Measurements from ENCODE around the gene GLIS1. TPM values are rescaled to one million over a fixed set of nuclear protein-coding genes. Genes with fewer than 3 reads are reported as not detected.

Gene GLIS1
- total and polyA plus RNA-seq, 10 of the 15 experiments (the other 5 are each of a cell fraction or from before 2014, with no cell fraction given): not detected

- Histone ChIP-seq H3K27me3 (replicated peaks in 1 of 2; ENCODE audit: control insufficient read depth in 2 of 2, insufficient read depth in 2 of 2, low read length in 1 of 2) (peaks cover 0 to 1% of the 10 kb centered on the region in 2 experiments; a peak in 2 of 4 replicates), H3K27ac (ENCODE audit: control insufficient read depth, insufficient read depth) (no peak overlapping the region), H4K20me1 (ENCODE audit: control insufficient read depth, insufficient read depth) (no peaks in the 10 kb centered on the region), H3K4me2 (ENCODE audit: control insufficient read depth, insufficient read depth) (no peak overlapping the region), H3K79me2 (ENCODE audit: control insufficient read depth, insufficient read depth, low read length) (no peaks in the 10 kb centered on the region), H3K4me3 (no peak overlapping the region), H3K9ac (ENCODE audit: control insufficient read depth, insufficient read depth, low read length) (no peak overlapping the region), H3K4me1 (ENCODE audit: control insufficient read depth, insufficient read depth, low read length) (no peaks in the 10 kb centered on the region), H3K36me3 (ENCODE audit: control insufficient read depth in 2 of 2, insufficient read depth in 2 of 2, low read length in 1 of 2) (no peaks in the 10 kb centered on the region), H3K9me3 (replicated peaks; ENCODE audit: control insufficient read depth, insufficient read depth, low read length) (no peaks in the 10 kb centered on the region), H2AFZ (ENCODE audit: control insufficient read depth, low read depth, low read length) (no peak overlapping the region)
- ATAC-seq (peak; percentile 46), FAIRE-seq (no peak), DNase-seq (ENCODE audit: low read depth, low spot score) (no peak)
- ChIA-PET SMC1A (ENCODE audit: uncharacterized antibody, unreplicated experiment) (no interaction called here), CTCF (interaction anchor here (0.8 kb wide), 1 partner anchor 34 kb away, joined by 3 read pairs; no protein-coding TSS in a partner anchor), POLR2A (no interaction called here), RAD21 (ENCODE audit: unreplicated experiment) (no interaction called here)
- in situ Hi-C loops (cut with MboI): no loop called here
- no TSS peak for BruUV-seq (replicated peaks)
- 49% methylated on average over 8 of the region's 8 CpGs for WGBS (ENCODE audit: insufficient coverage, insufficient replicate concordance, low lambda C conversion rate, missing lambda C conversion rate)
- intact Hi-C loops (cut with micrococcal nuclease; ENCODE audit: unreplicated experiment): no loop called here
- TF ChIP-seq ZNF24 (IDR thresholded peaks at IDR 0.05) (no peak), IKZF2 (IDR thresholded peaks at IDR 0.05) (peak in 1 of 2 experiments; percentile 34; a peak in 2 of 4 replicates), CUX1 (IDR thresholded peaks at IDR 0.05; ENCODE audit: insufficient replicate concordance, low read depth, low read length) (no peak), KLF5 (IDR thresholded peaks at IDR 0.05; ENCODE audit: partially characterized antibody) (no peak), POLR2A (IDR thresholded peaks at IDR 0.05; ENCODE audit: low read depth, low read length) (no peak), EGR1 (IDR thresholded peaks at IDR 0.05; ENCODE audit: borderline replicate concordance in 1 of 2, low read depth in 2 of 2, low read length in 2 of 2) (no peak), SP1 (IDR thresholded peaks at IDR 0.05; ENCODE audit: low read depth, low read length) (no peak), MEF2B (IDR thresholded peaks at IDR 0.05; ENCODE audit: partially characterized antibody, poor library complexity, severe bottlenecking) (peak; percentile 17), POU2F2 (IDR thresholded peaks at IDR 0.05; ENCODE audit: borderline replicate concordance, low read depth, low read length) (no peak), SKIL (IDR thresholded peaks at IDR 0.05; ENCODE audit: low read depth, poor library complexity, severe bottlenecking) (no peak), SMAD1 (IDR thresholded peaks at IDR 0.05; ENCODE audit: low read depth, partially characterized antibody) (no peak), NR2F1 (conservative IDR thresholded peaks at IDR 0.05) (peak; percentile 84), IKZF1 (conservative IDR thresholded peaks at IDR 0.05) (peak; percentile 52; the same call in 1 of the 2 replicates), ZNF274 (IDR thresholded peaks at IDR 0.05; ENCODE audit: insufficient read depth, insufficient read length) (no peak), KAT2A (conservative IDR thresholded peaks at IDR 0.05; ENCODE audit: control insufficient read depth, low read depth, low read length) (no peak), BMI1 (IDR thresholded peaks at IDR 0.05; ENCODE audit: borderline replicate concordance) (no peak), MTA2 (IDR thresholded peaks at IDR 0.05; ENCODE audit: low read depth) (peak; percentile 15; the same call in 1 of the 2 replicates)
These were observed 156.5 kb downstream of the GLIS1 start for GRCh38 chr1:53582211-53583020.

Data from GM12878 (cell line).